ENCODE measurements around the gene IARS2. TPM values are rescaled to one million over a fixed set of nuclear protein-coding genes. Genes with fewer than 3 reads are reported as not detected.

IARS2 gene
- total and polyA plus RNA-seq, 2 donors (not counting 1 experiment from before 2014, with no cell fraction given) = 8.8 to 35.6 TPM

DNA sequence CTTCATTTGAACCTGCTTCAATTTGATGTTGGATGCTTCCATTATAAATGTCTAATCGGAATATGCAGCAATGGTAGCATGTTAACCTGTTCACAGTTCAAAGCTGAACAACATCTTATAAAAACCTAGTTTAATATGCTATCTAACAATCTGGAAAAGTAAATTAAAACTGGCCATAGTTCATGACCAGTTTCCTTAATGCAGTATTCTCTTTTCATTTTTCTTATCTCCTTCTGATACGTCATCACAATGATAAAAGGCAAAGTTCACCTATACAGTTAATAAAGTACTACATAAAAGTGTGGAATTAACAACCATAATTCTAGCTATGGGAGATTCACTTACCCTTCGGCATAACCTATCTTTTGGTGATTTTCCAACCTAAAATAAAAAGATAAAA is 65.1 kb downstream of the IARS2 start:
- Mint-ChIP-seq H3K27ac (no peak overlapping the region), H3K27me3 (no peaks in the 10 kb centered on the region), H3K4me1 (no peaks in the 10 kb centered on the region), H3K4me3 (no peak overlapping the region), H3K9me3 (ENCODE audit: insufficient read depth) (no peaks in the 10 kb centered on the region)
- Histone ChIP-seq H3K4me1 (ENCODE audit: control insufficient read depth in 2 of 2, insufficient read depth in 2 of 2, low read length in 2 of 2) (no peaks in the 10 kb centered on the region), H3K4me2 (replicated peaks; ENCODE audit: low read depth, low read length, poor library complexity, severe bottlenecking) (no peak overlapping the region), H3K4me3 (ENCODE audit: control extremely low read depth in 1 of 5, extremely low read depth in 1 of 5, insufficient read depth in 1 of 5, low read depth in 2 of 5, low read length in 4 of 5) (no peak overlapping the region), H3K27ac (ENCODE audit: low read length in 2 of 2) (no peak overlapping the region), H2AFZ (ENCODE audit: insufficient read depth, low read depth, low read length, poor library complexity, severe bottlenecking) (no peak overlapping the region), H3K36me3 (replicated peaks in 1 of 2; ENCODE audit: control extremely low read depth in 1 of 2, control insufficient read depth in 1 of 2, extremely low read depth in 1 of 2, insufficient read depth in 2 of 2, low read length in 1 of 2) (peaks cover 19 to 61% of the 10 kb centered on the region in 2 experiments), H3K9ac (ENCODE audit: low read length) (no peak overlapping the region), H3K27me3 (replicated peaks in 1 of 4; ENCODE audit: control extremely low read depth in 1 of 4, control insufficient read depth in 3 of 4, insufficient read depth in 4 of 4, low read length in 3 of 4) (no peaks in the 10 kb centered on the region), H3K9me3 (ENCODE audit: control extremely low read depth in 1 of 3, control insufficient read depth in 2 of 3, insufficient read depth in 1 of 3, low read length in 2 of 3) (no peaks in the 10 kb centered on the region), H4K20me1 (ENCODE audit: control insufficient read depth, insufficient read depth, low read length, poor library complexity, severe bottlenecking) (no peaks in the 10 kb centered on the region), H3K79me2 (ENCODE audit: control insufficient read depth, insufficient read depth, low read length) (no peaks in the 10 kb centered on the region)
- intact Hi-C loops (cut with micrococcal nuclease) = no loop called here
- CTCF ChIA-PET = interaction anchor here (0.9 kb wide), 1 partner anchor 33 kb away, joined by 3 read pairs; no protein-coding TSS in a partner anchor
- TF ChIP-seq, protein P1, sequence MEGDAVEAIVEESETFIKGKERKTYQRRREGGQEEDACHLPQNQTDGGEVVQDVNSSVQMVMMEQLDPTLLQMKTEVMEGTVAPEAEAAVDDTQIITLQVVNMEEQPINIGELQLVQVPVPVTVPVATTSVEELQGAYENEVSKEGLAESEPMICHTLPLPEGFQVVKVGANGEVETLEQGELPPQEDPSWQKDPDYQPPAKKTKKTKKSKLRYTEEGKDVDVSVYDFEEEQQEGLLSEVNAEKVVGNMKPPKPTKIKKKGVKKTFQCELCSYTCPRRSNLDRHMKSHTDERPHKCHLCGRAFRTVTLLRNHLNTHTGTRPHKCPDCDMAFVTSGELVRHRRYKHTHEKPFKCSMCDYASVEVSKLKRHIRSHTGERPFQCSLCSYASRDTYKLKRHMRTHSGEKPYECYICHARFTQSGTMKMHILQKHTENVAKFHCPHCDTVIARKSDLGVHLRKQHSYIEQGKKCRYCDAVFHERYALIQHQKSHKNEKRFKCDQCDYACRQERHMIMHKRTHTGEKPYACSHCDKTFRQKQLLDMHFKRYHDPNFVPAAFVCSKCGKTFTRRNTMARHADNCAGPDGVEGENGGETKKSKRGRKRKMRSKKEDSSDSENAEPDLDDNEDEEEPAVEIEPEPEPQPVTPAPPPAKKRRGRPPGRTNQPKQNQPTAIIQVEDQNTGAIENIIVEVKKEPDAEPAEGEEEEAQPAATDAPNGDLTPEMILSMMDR (IDR thresholded peaks at IDR 0.05) = no peak
- no peak for TF ChIP-seq EZH2 (IDR thresholded peaks at IDR 0.05; ENCODE audit: borderline replicate concordance, insufficient read depth, low read depth, low read length, poor library complexity, severe bottlenecking)
- ATAC-seq (ENCODE audit: low read depth) = no peak
- DNase-seq = no peak
- WGBS (ENCODE audit: insufficient coverage) = no CpG with 5 or more reads among the region's 3 CpGs
- POLR2A ChIA-PET = no interaction called here

DNA sequence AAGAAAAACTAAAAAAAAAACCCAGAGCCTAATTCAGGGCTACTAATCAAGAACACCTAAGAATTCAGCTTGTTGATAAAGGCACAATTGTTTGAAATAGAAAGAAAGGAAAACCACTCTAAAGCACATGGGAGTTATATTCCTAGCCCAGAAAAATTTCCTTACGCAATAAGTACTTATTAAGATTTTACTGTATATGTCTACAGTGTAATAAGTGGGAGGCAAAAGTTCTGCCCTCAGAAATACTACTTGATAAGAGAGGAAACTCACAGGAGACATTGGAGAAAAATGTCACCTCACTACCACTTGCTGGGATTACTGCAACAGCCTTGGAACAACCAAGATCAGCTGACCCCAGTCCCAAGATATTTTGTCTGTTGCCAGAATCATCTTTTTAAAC is 66.1 kb downstream of the IARS2 start:
- intact Hi-C loops (cut with micrococcal nuclease) = no loop called here
- no peak for DNase-seq
- H3K4me3 Mint-ChIP-seq = no peak overlapping the region
- H3K27me3 ChIP-seq (replicated peaks in 1 of 4; ENCODE audit: control extremely low read depth in 1 of 4, control insufficient read depth in 3 of 4, insufficient read depth in 4 of 4, low read length in 3 of 4) = no peaks in the 10 kb centered on the region
- H3K27ac Mint-ChIP-seq = no peak overlapping the region
- no peak overlapping the region for H3K4me2 ChIP-seq (replicated peaks; ENCODE audit: low read depth, low read length, poor library complexity, severe bottlenecking)
- H2AFZ ChIP-seq (ENCODE audit: insufficient read depth, low read depth, low read length, poor library complexity, severe bottlenecking) = no peak overlapping the region
- no peak for ATAC-seq (ENCODE audit: low read depth)
- no peaks in the 10 kb centered on the region for H3K4me1 Mint-ChIP-seq
- H3K4me1 ChIP-seq (ENCODE audit: control insufficient read depth in 2 of 2, insufficient read depth in 2 of 2, low read length in 2 of 2) = no peaks in the 10 kb centered on the region
- H3K9me3 ChIP-seq (ENCODE audit: control extremely low read depth in 1 of 3, control insufficient read depth in 2 of 3, insufficient read depth in 1 of 3, low read length in 2 of 3) = no peaks in the 10 kb centered on the region
- H3K9me3 Mint-ChIP-seq (ENCODE audit: insufficient read depth) = no peaks in the 10 kb centered on the region
- TF ChIP-seq EZH2 (IDR thresholded peaks at IDR 0.05; ENCODE audit: borderline replicate concordance, insufficient read depth, low read depth, low read length, poor library complexity, severe bottlenecking) = no peak
- TF ChIP-seq, protein P1 (IDR thresholded peaks at IDR 0.05) = no peak
- WGBS (ENCODE audit: insufficient coverage) = no CpG with 5 or more reads among the region's 1 CpG
- H4K20me1 ChIP-seq (ENCODE audit: control insufficient read depth, insufficient read depth, low read length, poor library complexity, severe bottlenecking) = no peaks in the 10 kb centered on the region
- no peak overlapping the region for H3K4me3 ChIP-seq (ENCODE audit: control extremely low read depth in 1 of 5, extremely low read depth in 1 of 5, insufficient read depth in 1 of 5, low read depth in 2 of 5, low read length in 4 of 5)
- no peaks in the 10 kb centered on the region for H3K79me2 ChIP-seq (ENCODE audit: control insufficient read depth, insufficient read depth, low read length)
- POLR2A ChIA-PET = no interaction called here
- CTCF ChIA-PET = no interaction called here
- no peak overlapping the region for H3K27ac ChIP-seq (ENCODE audit: low read length in 2 of 2)
- peaks cover 21 to 57% of the 10 kb centered on the region in 2 experiments for H3K36me3 ChIP-seq (replicated peaks in 1 of 2; ENCODE audit: control extremely low read depth in 1 of 2, control insufficient read depth in 1 of 2, extremely low read depth in 1 of 2, insufficient read depth in 2 of 2, low read length in 1 of 2)
- no peak overlapping the region for H3K9ac ChIP-seq (ENCODE audit: low read length)
- no peaks in the 10 kb centered on the region for H3K27me3 Mint-ChIP-seq
